ENCODE measurements around the gene TCF4.

The TCF4 gene

DNA sequence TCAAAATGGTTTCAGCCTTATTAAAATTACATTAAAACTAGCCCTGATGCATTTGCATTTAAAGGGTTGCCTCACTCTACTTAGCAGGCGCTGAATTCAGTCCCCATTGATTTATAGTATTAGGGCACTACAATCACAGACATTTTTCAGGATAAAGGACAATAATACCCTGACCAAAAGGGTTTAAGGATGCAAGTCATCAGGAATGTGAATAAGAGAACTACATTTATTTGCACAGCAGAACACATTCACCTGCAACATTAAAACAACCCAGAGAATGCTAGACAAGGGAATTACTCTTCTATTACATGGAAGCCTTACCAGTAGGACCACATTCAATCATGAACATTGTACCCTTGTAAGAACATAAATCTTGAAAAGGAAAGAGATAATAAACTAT, 93.6 kb downstream of the TCF4 start:
- peak overlapping the region; percentile 18 for H3K4me2 ChIP-seq (ENCODE audit: low read length)
- H3K27me3 ChIP-seq (ENCODE audit: control insufficient read depth, low read length), result no peaks in the 10 kb centered on the region
- peaks cover 10% of the 10 kb centered on the region; the same call in 1 of the 2 replicates for H3K36me3 ChIP-seq (ENCODE audit: control insufficient read depth, low read length)
- TF ChIP-seq, protein P1, sequence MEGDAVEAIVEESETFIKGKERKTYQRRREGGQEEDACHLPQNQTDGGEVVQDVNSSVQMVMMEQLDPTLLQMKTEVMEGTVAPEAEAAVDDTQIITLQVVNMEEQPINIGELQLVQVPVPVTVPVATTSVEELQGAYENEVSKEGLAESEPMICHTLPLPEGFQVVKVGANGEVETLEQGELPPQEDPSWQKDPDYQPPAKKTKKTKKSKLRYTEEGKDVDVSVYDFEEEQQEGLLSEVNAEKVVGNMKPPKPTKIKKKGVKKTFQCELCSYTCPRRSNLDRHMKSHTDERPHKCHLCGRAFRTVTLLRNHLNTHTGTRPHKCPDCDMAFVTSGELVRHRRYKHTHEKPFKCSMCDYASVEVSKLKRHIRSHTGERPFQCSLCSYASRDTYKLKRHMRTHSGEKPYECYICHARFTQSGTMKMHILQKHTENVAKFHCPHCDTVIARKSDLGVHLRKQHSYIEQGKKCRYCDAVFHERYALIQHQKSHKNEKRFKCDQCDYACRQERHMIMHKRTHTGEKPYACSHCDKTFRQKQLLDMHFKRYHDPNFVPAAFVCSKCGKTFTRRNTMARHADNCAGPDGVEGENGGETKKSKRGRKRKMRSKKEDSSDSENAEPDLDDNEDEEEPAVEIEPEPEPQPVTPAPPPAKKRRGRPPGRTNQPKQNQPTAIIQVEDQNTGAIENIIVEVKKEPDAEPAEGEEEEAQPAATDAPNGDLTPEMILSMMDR (IDR thresholded peaks at IDR 0.05; ENCODE audit: low read depth, low read length, poor library complexity, severe bottlenecking), result no peak
- no peak for TF ChIP-seq EZH2phosphoT487 (IDR thresholded peaks at IDR 0.05; ENCODE audit: borderline replicate concordance, low read length)
- no peak overlapping the region for H3K4me3 ChIP-seq (ENCODE audit: low read length)
- H3K9me3 ChIP-seq (ENCODE audit: control insufficient read depth, insufficient read depth, low read length), result no peaks in the 10 kb centered on the region
- H3K4me1 ChIP-seq (ENCODE audit: control insufficient read depth, low read length), result peaks cover 71% of the 10 kb centered on the region
- no peak overlapping the region; the same call in 1 of the 2 replicates for H3K27ac ChIP-seq (ENCODE audit: low read depth, low read length)
- no peaks in the 10 kb centered on the region for H3K9me2 ChIP-seq (replicated peaks; ENCODE audit: control insufficient read depth, low read length)
- H3F3A ChIP-seq (ENCODE audit: control insufficient read depth, insufficient read depth), result no peaks in the 10 kb centered on the region; the same call in 1 of the 2 replicates
- H3K79me2 ChIP-seq (ENCODE audit: control insufficient read depth, low read length), result peaks cover 92% of the 10 kb centered on the region
- no peaks in the 10 kb centered on the region for H4K20me1 ChIP-seq (ENCODE audit: control insufficient read depth, insufficient read depth, low read depth, low read length)

- Histone ChIP-seq H3K27ac (ENCODE audit: low read depth, low read length) (no peak overlapping the region), H3K4me3 (ENCODE audit: low read length) (no peak overlapping the region), H3K79me2 (ENCODE audit: control insufficient read depth, low read length) (peaks cover 93% of the 10 kb centered on the region), H3K36me3 (ENCODE audit: control insufficient read depth, low read length) (peaks cover 10% of the 10 kb centered on the region; the same call in 1 of the 2 replicates), H3K27me3 (ENCODE audit: control insufficient read depth, low read length) (no peaks in the 10 kb centered on the region), H3F3A (ENCODE audit: control insufficient read depth, insufficient read depth) (no peaks in the 10 kb centered on the region; the same call in 1 of the 2 replicates), H3K4me2 (ENCODE audit: low read length) (no peak overlapping the region), H3K9me2 (replicated peaks; ENCODE audit: control insufficient read depth, low read length) (no peaks in the 10 kb centered on the region), H4K20me1 (ENCODE audit: control insufficient read depth, insufficient read depth, low read depth, low read length) (no peaks in the 10 kb centered on the region), H3K4me1 (ENCODE audit: control insufficient read depth, low read length) (peaks cover 78% of the 10 kb centered on the region), H3K9me3 (ENCODE audit: control insufficient read depth, insufficient read depth, low read length) (no peaks in the 10 kb centered on the region)
- TF ChIP-seq EZH2phosphoT487 (IDR thresholded peaks at IDR 0.05; ENCODE audit: borderline replicate concordance, low read length), result no peak
- TF ChIP-seq, protein P1 (IDR thresholded peaks at IDR 0.05; ENCODE audit: low read depth, low read length, poor library complexity, severe bottlenecking), result no peak
Measured at GRCh38 chr18:55491616-55492015, 96.4 kb downstream of the TCF4 start.

DNA sequence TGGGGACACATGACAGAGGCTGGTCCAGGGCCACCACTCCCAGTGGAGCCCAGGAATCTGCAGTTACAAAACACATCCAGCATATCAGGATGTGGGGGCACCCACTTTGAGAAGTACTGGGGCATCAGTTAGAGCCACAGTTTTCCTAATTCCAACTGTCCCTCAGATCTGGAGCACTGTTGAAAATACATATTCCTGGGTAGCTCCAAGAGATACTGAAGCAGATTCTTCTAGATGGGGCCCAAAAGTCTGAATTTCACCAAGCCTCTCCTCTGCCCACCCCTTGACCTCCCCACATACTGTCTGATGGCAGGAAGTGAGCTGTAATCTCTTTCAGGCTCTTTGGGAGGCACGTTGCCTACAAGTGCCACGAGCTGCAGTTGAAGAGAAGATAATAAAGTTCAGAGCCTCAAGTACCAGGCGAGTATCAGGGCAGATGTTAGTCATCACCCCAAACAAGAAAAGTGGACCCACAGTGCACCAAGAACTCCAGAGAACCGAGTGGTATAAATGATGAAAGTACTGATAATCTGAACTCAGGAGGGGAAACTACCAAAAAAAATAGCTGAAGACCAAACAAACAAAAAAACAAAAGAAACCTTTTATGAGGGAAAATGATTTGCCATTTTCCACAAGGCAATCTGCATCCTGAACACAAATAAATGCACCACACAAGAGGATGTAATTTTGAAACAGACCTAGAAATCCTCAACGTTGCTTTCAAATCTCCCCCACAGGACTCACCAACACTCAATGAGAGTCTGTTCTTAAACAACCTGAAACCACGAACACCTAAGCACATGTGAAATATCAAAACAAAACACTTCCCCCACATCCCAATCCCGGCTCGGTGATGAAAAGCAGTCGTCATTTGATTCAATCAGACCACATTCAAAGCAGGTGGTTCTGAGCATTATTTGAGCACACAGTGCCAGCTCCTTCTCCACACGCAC, 98.7 kb downstream of the TCF4 start:
- H3K9me2 ChIP-seq (replicated peaks; ENCODE audit: control insufficient read depth, low read length), result no peaks in the 10 kb centered on the region
- TF ChIP-seq, protein P1 (IDR thresholded peaks at IDR 0.05; ENCODE audit: low read depth, low read length, poor library complexity, severe bottlenecking), result no peak
- no peak for TF ChIP-seq EZH2phosphoT487 (IDR thresholded peaks at IDR 0.05; ENCODE audit: borderline replicate concordance, low read length)
- H3K4me3 ChIP-seq (ENCODE audit: low read length), result peak overlapping the region; percentile 52
- no peaks in the 10 kb centered on the region for H4K20me1 ChIP-seq (ENCODE audit: control insufficient read depth, insufficient read depth, low read depth, low read length)
- H3K79me2 ChIP-seq (ENCODE audit: control insufficient read depth, low read length), result peaks cover 93% of the 10 kb centered on the region
- peaks cover 10% of the 10 kb centered on the region for H3K36me3 ChIP-seq (ENCODE audit: control insufficient read depth, low read length)
- peaks cover 74% of the 10 kb centered on the region for H3K4me1 ChIP-seq (ENCODE audit: control insufficient read depth, low read length)
- no peaks in the 10 kb centered on the region for H3K27me3 ChIP-seq (ENCODE audit: control insufficient read depth, low read length)
- peak overlapping the region; percentile 71 for H3K4me2 ChIP-seq (ENCODE audit: low read length)
- H3K9me3 ChIP-seq (ENCODE audit: control insufficient read depth, insufficient read depth, low read length), result no peaks in the 10 kb centered on the region
- H3K27ac ChIP-seq (ENCODE audit: low read depth, low read length), result peak overlapping the region; percentile 48
- H3F3A ChIP-seq (ENCODE audit: control insufficient read depth, insufficient read depth), result no peaks in the 10 kb centered on the region; the same call in 1 of the 2 replicates

All from DOHH2 (cell line).